Activated CD4-positive, alpha-beta T cell treated with anti-CD3 and anti-CD28 coated beads for 48 hours (primary cell): ENCODE data around the gene KRTAP4-9.
"Not testable (repeated sequence)": the region's sequence is repeated elsewhere in the genome, so short reads cannot be mapped to it uniquely, and the experiment has no call there.

Experiments
- DNase-seq: peaks from one replicate; pipeline ENCODE4 v3.0.0-alpha.2; 2020

The KRTAP4-9 gene

GRCh38 chr17:41098481-41098880 is 6.7 kb upstream of the KRTAP4-9 start:
- no peak for DNase-seq

- not testable (repeated sequence) for DNase-seq
Measured at GRCh38 chr17:41099682-41100480, 5.3 kb upstream of the KRTAP4-9 start.

GRCh38 chr17:41101586-41102259 is 3.5 kb upstream of the KRTAP4-9 start, which contains the start of gene KRTAP4-16:
KRTAP4-16 (minus strand) TSS chr17:41102209; CDS start chr17:41102209, 0 bp downstream.
- no peak for DNase-seq

- no peak for DNase-seq
Measured at GRCh38 chr17:41103896-41104295, 1.3 kb upstream of the KRTAP4-9 start.

- DNase-seq = not testable (repeated sequence)
Measured at GRCh38 chr17:41104386-41105038, 677 bp upstream of the KRTAP4-9 start.

- DNase-seq = no peak
Measured at GRCh38 chr17:41107941-41108450, 2.8 kb downstream of the KRTAP4-9 start.

GRCh38 chr17:41108728-41109386 is 3.7 kb downstream of the KRTAP4-9 start:
- DNase-seq = not testable (repeated sequence)

- no peak for DNase-seq
Measured at GRCh38 chr17:41111151-41111885, 6.1 kb downstream of the KRTAP4-9 start.

- no peak for DNase-seq
Measured at GRCh38 chr17:41116297-41116696, 11.1 kb downstream of the KRTAP4-9 start.

- DNase-seq = not testable (repeated sequence)
Measured at GRCh38 chr17:41117846-41118386, 12.7 kb downstream of the KRTAP4-9 start, which contains the start of gene KRTAP4-11. KRTAP4-11 (minus strand) TSS chr17:41118373; CDS start chr17:41118315, 58 bp downstream.

- no peak for DNase-seq
Measured at GRCh38 chr17:41118721-41119120, 13.5 kb downstream of the KRTAP4-9 start.

- DNase-seq = not testable (repeated sequence)
Measured at GRCh38 chr17:41119696-41120690, 14.8 kb downstream of the KRTAP4-9 start.

- no peak for DNase-seq
Measured at GRCh38 chr17:41121742-41122141, 16.6 kb downstream of the KRTAP4-9 start.

GRCh38 chr17:41123292-41123990 is 18.3 kb downstream of the KRTAP4-9 start:
- DNase-seq = not testable (repeated sequence)

- DNase-seq = not testable (repeated sequence)
Measured at GRCh38 chr17:41123991-41124371, 18.8 kb downstream of the KRTAP4-9 start, which contains the start of gene KRTAP4-12. KRTAP4-12 (minus strand) TSS chr17:41124182; CDS start chr17:41124122, 60 bp downstream.

GRCh38 chr17:41125064-41125463 is 19.9 kb downstream of the KRTAP4-9 start:
- no peak for DNase-seq

- DNase-seq = no peak
Measured at GRCh38 chr17:41126412-41126811, 21.2 kb downstream of the KRTAP4-9 start.

- DNase-seq = no peak
Measured at GRCh38 chr17:41127371-41127770, 22.2 kb downstream of the KRTAP4-9 start.

- DNase-seq = no peak
Measured at GRCh38 chr17:41131979-41132378, 26.8 kb downstream of the KRTAP4-9 start.
